ENCODE results near the gene VDR.
A peak's percentile ranks its signal among the peaks of the same experiment; 100 is the strongest.

VDR gene

DNA sequence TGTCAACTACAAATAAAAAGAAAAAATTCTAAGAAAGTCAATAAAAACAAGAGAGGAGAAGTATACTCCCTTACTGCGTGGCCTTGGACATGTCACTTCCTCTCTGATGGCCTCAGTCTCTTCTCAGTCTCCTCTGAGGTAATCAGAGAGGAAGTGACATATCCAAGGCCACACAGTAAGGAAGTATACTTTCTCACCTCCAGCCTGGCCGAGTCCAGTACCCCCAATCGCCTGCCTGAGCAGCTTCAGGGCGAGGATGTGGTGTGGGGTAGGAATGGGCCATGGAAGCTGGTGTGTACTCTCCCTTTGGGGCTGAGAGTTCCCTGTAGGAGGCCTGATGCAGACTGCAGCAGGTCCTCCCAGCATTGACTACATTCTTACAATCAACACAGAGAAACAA lies 15.8 kb downstream of the VDR start:
- DNase-seq: no peak

DNA sequence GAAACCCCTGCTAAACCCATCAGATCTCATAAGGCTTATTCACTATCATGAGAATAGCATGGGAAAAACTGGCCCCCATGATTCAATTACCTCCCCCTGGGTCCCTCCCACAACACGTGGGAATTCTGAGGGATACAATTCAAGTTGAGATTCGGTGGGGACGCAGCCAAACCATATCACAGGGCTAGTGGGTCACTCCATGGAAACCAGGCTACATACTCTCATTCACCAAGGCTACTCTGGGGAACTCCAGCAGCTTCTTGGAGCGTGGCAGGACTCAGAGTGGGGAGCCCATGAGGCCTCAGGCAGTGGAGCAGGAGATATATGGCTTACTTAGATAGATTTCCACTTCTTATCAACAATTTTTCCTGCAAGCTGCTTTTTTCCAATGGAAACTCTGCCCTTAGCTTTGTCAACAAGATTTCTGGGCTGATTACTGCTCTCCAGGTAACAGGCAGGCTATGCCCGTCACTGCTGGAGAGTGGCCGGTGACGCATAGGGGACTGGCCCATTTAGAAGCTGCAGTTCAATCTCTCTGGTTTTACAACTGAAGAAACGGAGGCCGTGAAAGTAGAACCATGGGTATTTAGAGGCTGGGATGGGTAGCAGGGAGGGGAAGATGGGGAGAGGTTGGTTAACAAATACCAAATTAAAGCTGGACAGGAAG lies 16.5 kb downstream of the VDR start:
- DNase-seq: no peak

DNA sequence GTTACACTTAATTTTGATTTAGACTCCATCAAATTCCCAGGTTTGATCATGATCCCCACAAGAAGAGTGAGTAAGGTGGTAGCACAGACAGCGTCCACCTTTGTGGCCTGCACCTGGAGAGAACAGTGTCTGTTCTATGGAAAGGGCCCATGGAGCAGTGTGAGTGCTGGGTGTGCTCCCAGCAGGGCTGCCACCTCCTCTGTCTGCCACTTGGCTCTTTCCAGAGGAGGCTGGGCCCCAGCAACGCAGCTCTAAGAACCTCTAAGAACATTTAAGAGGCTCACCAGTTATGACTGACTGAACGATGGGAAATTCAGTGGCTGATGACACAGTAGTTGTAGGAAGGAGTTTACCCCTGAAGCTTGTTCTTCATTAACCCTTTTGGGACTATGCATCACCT lies 17.3 kb downstream of the VDR start:
- no peak for DNase-seq

DNA sequence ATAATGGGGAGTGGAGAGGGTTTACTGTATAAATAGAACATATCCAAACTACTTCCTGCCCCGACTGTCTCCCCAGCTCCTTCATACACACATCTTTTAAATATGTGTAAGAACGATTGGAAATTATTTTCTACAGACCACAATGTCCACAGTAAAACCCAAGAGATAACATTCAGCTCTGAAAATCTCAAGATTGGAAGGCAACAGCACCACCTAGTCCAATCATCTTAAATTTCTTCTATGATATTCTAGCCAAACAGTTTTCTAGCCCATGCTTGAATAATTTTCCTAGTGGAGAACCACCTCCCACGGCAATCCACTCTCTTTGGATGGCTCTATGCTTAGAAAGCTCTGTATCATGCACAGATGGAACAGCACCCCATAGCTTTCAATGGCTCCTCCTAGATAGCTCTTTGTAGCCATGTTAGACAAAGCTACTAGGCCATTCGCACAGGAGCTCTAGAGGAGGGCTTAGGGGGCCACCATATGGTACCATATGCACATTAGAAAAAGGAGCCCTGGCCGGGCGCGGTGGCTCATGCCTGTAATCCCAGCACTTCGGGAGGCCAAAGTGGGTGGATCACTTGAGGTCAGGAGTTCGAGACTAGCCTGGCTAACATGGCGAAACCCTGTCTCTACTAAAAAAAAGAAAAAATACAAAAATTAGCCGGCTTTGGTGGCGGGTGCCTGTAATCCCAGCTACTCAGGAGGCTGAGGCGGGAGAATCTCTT lies 18.1 kb downstream of the VDR start:
- peak; percentile 55 for DNase-seq

DNA sequence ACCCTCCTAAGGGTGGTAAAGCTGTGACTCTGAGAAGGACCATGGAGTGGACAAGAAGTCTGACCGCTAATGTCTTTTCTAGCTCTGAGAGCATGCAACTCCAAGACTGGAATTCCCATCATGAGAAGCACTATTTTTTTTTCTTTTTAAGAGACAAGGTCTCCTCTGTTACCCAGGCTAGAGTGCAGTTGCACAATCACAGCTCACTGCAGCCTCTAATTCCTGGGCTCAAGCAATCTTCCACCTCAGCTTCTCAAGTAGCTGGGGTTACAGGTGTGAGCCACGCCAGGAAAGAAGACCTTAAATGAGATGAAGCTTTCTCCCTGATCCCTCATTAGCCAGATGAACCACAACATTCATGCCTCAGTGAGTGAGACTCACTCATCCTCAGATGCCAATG lies 19.2 kb downstream of the VDR start:
- DNase-seq: no peak

DNA sequence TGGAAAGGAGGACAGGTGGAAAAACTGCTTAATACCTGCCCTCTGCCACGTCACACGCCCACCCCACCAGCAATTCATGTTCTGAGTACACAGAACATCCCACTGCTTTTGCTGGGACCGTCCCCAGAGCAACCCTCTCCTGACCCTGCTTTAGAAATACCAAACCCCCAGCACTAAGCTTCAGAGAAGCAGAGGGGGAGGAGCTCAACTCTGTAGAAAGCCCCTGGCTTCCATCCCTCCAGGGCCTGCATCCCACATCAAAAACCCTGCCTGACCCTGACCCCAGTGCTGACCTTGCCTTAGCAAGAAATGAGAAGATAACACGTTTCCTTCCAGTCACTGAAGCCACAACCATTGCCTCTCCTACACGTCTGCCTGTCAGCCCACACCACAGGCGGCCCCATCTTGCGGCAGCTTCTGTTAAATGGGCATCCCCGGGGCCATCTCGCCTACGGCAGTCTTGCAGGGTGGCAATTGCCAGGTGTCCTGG lies 19.7 kb downstream of the VDR start:
- no peak for DNase-seq

DNA sequence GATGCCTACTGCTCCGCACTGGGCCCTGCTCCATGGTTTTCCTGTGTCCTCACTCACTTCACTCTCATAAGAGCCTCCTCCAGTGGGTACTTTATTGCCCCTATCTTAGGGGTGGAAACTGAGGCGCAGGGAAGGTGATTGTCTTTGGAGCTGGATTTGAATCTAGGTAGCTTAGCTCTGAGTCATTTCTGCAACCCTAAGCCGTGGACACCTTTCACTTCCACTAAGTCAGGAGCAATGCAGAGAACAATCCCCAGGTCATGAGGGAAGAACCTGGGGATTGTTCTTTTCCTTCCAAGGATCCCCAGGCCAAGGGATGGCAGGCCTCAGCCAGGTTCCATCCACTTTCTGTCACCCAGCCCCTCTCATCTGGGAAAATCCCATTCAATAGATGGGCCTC lies 20.3 kb downstream of the VDR start:
- DNase-seq: no peak

DNA sequence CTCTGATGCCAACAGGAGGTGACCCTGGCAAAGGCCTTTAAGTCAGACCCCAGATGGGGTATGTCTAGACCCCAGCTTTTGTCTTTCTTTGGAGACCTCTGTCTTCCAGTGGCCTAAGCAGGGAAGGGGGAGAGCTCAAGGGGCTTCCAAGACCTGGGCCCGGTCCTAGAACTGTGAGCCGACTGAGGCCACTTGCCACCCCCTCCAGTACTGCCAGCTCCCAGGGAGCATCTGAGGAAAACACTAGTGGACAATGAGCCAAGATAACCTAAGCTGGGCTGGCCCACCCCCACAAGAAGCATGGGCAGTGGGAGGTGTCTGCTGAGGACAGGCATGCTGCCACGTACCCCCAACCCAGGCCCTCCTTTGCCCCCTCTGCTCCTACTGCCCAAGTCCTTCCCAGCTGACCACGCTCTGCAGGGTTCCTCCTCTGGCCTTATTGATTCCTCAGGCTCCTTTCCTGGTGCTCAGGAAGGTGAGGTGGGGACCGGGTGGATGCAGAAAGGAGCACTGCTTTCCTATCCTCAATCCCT lies 21.1 kb downstream of the VDR start:
- no peak for DNase-seq

DNA sequence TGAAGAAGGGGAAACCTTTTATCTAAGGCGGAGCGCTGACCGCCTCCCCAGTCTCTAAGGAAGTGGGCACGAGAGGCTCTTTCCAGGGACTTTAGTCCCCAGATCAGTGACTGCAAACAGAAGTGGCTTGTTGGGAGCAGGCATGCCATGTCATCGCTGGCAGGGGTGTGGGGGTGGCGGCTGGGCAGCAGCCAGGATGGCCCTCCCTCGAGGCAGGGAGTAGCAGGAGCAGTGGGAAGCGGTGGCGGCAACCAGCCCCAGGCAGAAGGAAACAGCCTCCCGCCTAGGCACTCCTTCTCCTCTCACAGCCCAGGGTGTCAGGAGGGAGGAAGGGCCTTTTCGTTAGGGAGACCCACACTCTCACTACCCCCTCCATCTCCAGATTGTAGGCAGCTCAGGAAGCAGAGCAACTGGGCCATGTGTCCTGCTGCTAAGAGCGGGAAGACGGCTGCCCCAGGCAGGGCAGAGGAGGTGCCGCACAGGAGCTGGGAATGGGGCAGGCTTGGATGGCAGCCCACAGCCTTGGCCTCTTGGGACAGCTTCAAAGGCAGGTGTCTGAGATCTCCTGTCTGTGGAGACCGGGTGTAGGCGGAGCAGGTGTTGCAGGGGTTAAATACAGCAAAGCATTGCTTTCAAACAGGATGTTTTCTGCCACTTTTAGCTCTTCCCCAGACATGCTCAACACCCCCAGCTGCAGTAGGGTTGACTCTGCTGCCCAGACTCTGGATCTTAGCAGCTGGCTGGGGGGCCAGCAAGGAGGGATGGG lies 21.8 kb downstream of the VDR start:
- DNase-seq: no peak

DNA sequence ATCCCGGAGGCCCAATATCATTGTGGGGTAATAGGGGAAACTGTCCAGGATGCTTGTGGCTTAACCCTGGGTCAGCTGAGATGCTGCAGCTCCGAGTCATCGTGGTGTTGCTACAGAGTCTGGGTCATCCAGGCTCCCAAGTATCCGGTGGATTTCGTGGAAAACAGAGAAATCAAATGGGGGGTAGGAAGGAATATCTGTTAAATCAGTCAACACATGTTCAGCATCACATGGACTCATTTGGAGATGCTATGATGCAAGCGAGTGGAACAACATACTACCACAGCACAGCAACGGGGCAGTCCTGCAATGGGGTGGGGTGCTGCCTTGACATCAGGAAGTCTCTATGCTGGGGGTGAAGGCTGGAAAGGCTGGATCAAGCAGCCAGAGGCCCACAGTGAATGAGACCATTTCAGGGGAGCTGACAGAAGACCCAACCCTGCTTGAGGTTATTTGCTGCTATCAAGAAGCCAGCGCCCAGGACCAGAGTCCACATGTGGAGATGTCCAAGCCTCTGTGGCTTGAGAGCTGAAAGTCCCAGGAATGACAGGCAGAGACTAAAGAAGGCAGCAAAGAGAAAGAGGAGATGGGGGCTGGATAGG lies 22.9 kb downstream of the VDR start:
- DNase-seq: peak; percentile 99

DNA sequence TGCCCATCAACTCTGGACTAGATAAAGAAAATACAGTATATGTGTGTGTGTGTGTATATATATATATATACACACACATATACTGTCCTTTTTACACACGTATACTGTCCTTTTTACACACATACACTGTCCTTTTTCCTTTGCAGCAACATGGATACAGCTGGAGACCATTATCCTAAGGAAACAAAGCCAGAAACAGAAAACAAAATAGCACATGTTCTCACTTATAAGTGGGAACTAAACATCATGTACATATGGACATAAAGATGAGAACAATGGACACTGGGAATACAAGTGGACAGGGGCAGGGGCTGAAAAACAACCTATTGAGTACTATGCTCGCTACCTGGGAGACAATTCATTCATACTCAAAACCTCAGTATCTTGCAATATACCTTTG lies 23.7 kb downstream of the VDR start:
- no peak for DNase-seq

DNA sequence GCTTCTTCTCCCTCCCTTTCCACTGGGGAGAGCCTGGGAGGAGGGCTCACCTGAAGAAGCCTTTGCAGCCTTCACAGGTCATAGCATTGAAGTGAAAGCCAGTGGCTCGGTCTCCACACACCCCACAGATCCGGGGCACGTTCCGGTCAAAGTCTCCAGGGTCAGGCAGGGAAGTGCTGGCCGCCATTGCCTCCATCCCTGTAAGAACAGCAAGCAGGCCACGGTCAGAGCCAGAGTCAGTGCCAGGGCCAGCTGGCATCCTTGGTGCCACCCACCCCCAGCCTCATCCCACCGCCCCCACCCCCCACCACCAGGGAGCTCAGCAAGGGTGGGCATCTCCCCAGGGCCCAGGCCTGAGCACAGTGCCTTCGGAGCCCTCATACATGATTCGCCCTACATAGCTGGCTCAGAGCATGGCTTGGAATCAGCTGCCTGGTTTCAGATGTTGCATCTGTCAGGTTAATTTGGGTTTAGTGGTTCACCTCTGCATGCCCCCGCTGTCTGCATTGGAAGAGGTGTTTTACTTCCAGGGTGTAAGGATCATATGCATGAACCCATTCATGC lies 25.8 kb downstream of the VDR start:
- DNase-seq: no peak

DNA sequence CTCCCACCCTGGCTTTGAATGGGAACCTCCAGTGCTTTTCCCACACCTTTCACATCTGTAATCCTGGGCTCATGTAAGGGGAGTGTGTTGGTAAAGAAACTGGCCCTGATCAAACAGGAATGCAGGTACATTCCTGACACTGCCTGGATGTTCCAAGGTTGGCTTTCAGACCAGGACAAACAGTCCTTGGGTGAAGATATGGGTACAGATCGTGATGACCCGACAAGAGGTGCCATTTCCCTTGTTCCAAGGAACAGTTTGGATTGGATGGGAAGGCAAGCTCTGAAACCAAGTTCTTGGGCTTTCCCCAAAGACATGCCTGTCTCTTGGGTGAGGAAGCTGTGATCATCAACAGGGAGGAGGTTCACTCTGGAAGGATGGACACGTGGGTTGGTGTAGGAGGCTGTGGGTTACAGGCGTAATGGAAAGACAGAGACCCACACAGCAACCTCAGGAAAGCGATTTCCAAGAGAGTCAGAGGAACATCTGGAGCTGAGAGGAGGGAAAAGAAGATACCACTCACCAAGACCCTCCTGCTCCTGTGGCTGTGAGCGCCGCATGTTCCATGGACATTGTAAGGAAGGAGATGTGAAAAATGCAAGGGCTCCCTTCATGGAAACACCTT lies 26.4 kb downstream of the VDR start:
- DNase-seq: no peak

DNA sequence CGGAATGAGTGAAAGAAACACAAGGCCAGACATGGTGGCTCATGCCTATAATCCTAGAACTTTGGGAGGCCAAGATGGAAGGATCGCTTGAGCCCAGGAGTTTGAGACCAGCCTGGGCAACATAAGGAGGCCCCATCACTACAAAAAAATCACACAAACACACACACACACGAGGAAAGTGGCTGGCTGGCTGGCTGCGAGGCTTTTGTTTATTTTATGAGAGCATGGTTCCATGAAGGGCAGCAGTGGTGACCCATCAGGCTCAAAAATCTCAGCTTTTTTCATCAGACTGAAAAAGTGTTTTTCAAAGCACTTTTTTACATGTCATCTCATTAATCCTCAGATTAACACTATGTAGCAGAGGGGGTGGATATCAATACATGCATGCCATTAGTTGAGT lies 27.7 kb downstream of the VDR start:
- no peak for DNase-seq

DNA sequence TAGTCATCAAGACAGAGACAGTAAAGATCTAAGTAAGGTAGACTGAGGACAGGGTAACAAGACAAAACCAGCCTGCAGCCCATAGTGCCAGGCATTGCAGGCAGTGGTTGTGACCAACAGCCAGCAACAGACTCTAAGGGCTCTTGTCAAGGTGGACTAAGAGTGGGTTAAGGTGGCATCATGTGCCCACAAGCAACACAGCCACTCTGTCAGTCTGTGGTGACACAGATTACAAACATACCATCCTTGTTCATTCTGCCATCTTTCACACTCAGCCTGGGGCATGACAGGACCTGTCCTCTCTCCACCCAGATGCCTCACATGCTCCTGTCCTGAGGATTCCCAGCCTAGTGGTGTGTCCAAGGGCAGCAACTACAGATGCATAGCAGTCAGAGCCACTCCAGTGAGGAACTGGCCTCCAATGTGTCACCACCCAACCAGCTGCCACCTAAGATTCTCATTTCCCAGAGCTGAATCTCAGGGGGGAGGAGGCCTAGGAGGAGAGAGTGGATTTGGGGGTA lies 28.3 kb downstream of the VDR start:
- DNase-seq: no peak

DNA sequence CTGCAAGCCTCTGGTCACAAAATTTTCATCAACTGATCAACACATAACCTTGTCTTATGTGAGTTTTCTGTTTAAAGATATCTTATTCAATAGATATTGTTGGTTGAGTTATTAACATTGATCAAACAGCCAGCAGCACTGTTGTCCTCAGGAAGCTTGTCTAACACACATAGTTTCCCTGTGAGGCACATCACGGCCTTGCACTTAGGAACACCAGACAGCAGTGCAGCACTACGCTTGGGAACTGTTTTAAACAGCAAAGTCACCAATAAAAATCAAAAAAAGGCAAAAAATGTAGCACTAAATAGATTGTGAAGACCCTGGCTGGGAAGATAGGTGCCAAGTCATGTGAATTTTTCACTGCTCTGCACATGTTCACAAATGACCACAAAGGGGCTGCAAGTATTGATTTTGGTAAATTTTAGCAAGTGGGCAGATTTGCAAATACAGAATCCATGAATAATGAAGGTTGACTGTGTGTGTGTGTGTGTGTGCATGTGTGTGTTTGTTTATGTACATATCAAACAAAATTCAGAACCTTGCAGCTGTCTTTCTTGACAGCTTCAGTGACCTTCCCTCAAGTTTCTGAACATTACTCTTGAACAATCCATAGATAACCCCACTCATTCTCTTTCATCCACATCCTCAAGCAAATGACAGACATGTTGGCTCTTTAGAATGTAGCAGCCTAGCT lies 28.9 kb downstream of the VDR start:
- no peak for DNase-seq

DNA sequence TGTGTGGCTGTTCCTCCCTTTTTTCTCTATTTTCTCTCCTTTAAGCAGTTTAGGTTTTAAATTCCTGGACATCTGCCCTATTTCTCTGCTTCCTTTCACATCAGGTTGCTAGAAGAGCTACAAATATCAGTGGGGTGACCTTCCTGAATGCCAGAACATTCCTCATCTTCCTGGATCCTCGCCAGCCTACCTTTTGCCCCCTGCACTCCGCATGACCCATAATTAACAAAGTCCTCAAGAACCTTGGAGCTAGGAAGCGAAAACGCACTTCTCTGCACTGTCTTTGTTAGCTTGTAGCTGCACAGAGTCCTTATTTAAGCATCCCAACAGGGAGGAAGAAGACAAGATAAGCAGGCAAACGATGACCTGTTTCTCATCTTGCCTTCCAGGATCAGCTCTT lies 30.5 kb downstream of the VDR start:
- DNase-seq: no peak

DNA sequence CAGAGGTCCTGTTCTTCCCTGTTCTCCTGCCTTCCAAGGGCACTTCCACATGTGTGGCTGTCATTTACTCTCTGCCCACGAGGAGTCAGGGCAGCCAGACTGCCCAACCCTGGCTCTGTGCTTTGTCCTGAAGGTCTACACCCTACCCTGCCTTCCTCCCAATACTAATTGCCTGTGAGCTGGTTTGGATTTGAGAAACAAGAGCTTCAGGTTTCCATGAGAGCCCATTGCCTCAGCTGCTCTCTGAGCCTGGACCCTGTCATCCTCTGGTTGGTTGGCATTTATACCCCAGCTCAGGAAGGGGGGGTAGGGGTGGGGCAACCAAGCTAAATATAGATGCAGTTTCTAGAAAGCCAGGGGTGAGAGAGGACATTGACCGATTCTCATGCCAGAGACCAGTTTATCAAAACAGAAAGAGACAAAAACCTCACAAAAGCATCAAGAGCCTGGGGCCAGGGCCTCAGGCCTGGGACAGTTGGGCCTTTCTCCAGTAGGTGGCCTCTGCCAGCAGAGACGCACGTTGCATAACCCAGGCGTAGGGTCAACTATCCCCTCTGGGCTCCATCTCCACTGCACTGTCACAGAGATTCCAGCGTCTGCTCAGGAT lies 34.5 kb downstream of the VDR start:
- no peak for DNase-seq

DNA sequence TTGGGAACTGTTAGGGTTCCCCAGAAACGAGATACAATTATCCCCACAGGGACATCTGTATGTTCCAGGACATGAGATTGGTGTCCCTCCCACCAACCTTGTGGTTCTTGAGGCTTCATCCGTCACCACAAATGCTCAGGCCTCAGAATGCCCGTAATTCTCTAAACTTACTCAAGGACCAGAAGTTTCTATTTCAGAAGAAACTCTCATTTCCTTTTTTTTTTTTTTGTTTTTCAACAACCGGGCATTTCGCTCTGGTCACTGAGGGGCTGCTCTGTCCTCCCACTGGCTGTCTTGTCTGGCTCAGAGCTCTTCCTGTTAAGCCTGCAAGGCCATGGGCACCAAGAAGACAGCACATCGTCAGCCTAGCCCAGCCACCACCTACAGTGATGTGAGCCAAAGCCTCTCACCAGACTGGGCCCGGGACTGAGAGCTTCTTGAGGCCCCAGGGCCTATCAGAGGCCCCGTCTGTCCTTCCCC lies 36.2 kb downstream of the VDR start:
- no peak for DNase-seq

DNA sequence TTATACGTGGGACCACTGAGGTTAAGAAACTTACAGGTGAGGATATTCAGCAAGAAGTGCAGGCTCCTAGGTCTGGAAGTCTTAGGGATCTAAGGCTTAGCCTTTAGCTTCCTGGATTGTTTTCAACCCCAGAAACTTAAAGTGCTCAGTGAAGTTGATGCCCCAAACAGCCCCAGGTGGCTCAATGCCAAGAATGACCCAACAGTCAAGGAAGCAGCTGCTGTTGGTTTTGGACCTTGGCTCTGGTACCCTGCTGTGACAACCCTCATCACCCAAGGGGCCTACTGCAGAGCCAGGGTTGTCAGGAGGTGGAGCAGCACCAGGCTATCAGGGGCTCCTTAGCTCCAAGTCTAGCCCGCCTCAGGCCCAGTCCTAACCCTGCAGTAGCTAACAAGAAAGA lies 36.8 kb downstream of the VDR start:
- DNase-seq: no peak

DNA sequence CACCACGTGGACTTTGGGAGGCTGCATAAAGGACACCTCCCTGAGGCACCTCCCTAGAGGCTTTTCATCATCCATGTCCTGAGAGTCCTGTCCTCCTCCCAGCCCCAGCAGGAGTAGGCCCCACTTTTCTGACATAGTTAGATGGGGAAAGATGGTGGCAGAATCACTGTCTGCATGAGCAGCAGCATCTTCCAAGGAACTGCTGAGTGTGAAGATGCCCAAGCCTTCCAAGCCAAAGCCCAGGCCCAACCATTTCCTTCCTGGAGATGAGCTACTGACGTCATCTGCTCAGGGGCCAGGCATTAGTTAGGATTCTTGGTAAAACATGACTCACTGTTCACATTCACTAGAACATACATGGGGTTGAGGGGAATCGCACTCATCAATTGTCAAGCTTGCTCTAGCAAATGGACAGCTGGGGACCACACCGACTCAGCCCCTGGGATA lies 37.3 kb downstream of the VDR start:
- DNase-seq: peak; percentile 91

Measured in fibroblast of upper back skin (primary cell).